ENCODE data around the gene SMARCC2.
A peak's percentile ranks its signal among the peaks of the same experiment; 100 is the strongest.
"Not testable (repeated sequence)": the region's sequence is repeated elsewhere in the genome, so short reads cannot be mapped to it uniquely, and the experiment has no call there.

Gene SMARCC2

DNA sequence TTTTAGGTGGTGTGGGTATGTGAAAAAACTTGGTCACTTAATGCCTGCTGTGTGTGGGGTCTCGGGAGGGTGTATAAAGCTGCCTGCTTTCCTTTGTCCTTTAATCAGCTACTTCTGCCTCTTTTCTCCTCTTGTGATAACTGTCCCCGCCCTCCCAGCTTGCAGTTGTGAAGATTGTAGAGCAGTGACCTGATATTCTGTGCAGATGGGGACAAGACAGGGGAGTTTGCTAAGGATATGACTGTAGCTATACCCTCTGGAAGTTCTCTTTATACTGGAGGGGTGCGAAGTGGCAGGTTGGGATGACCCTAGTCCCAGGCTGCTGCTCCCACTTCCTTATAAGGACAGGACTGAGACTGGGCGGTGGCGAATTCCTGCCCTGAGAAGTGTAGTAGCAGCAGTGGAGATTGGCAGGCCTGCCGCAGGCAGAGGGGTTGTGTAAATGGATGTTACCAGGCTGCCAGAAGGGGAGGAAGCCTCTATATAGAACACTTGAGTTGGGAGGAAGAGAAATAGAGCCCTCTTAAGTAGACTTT lies 30.3 kb downstream of the SMARCC2 start:
- TF ChIP-seq, protein P1, sequence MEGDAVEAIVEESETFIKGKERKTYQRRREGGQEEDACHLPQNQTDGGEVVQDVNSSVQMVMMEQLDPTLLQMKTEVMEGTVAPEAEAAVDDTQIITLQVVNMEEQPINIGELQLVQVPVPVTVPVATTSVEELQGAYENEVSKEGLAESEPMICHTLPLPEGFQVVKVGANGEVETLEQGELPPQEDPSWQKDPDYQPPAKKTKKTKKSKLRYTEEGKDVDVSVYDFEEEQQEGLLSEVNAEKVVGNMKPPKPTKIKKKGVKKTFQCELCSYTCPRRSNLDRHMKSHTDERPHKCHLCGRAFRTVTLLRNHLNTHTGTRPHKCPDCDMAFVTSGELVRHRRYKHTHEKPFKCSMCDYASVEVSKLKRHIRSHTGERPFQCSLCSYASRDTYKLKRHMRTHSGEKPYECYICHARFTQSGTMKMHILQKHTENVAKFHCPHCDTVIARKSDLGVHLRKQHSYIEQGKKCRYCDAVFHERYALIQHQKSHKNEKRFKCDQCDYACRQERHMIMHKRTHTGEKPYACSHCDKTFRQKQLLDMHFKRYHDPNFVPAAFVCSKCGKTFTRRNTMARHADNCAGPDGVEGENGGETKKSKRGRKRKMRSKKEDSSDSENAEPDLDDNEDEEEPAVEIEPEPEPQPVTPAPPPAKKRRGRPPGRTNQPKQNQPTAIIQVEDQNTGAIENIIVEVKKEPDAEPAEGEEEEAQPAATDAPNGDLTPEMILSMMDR (IDR thresholded peaks at IDR 0.05; ENCODE audit: insufficient read depth, low read length, missing control alignments): no peak
- CTCF ChIA-PET: interaction anchor here (0.9 to 4.2 kb wide), 5 partner anchors 25 to 40 kb away, joined by 4 to 35 read pairs (median 6); partner anchors contain the start of genes ESYT1, SMARCC2 and ZC3H10

DNA sequence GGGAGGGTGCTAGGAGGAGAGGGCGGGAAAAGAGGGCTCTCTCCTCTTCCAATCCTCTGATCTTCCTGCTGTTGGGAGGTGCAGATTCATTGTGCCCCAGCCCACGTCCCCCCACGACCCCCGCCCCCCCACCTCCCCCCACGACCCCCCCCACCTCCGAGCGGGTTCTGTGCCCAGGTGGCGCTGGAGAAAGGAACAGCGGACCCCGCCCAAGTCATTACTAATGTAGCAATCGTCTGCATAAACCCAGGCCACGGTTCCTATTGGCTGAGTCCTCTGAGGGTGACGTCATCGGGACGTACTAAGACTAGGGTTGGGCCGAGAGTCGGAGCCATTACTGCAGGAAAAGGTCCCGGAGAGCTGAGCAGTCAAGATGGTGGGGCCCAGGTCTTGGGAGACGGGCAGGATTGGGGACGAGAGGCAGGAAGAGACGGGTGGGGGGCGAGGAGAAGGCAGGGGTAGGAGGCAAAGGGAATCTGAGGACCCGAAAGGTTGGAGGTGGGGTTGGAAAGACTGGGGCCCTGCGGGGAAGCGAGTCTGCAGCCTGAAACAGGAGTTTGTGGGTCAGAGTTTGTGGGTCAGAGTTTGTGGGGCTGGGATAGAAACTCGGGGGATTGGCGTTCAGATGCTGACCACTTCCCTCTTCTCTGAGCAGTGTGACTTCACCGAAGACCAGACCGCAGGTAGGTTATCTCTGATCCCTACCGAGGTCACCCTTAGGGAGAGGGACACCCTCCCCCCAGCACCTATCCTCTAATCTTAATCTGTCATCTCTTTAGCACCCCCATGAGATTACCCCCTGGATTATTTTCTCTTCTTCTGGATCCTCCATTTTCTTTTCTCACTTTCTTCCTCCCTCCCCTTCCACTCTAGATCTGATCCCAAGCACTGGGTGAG lies 31.0 kb downstream of the SMARCC2 start, which contains the start of gene MYL6:
Gene MYL6, plus strand, starts transcription at position 331 of the 897 bp plus-strand sequence. Its CDS starts 43 bp downstream, at position 374.
- POLR2A ChIA-PET: interaction anchor here (0.8 to 2.8 kb wide), 11 partner anchors 30 to 111 kb away, joined by 3 to 23 read pairs (median 5); partner anchors contain the start of genes ESYT1, RNF41, RPL41 and SMARCC2
- peak; percentile 86 for DNase-seq (ENCODE audit: low read depth, low spot score)
- TF ChIP-seq, protein P1 (IDR thresholded peaks at IDR 0.05; ENCODE audit: insufficient read depth, low read length, missing control alignments): no peak
- H3K4me3 ChIP-seq (ENCODE audit: low read depth, low read length): peak within 1 kb of the TSS; percentile 99
- CTCF ChIA-PET: interaction anchor here (0.9 to 4.2 kb wide), 4 partner anchors 25 to 39 kb away, joined by 4 to 35 read pairs (median 14); partner anchors contain the start of genes ESYT1, SMARCC2 and ZC3H10

More for the DNA sequence above, 30.3 kb downstream of the SMARCC2 start:
- POLR2A ChIA-PET: interaction anchor here (0.9 to 2.8 kb wide), 9 partner anchors 29 to 112 kb away, joined by 4 to 23 read pairs (median 5); partner anchors contain the start of genes ESYT1, RNF41, RPL41 and SMARCC2
- peak; percentile 28 for DNase-seq (ENCODE audit: low read depth, low spot score)
- peak overlapping the region; percentile 99 for H3K4me3 ChIP-seq (ENCODE audit: low read depth, low read length)

DNA sequence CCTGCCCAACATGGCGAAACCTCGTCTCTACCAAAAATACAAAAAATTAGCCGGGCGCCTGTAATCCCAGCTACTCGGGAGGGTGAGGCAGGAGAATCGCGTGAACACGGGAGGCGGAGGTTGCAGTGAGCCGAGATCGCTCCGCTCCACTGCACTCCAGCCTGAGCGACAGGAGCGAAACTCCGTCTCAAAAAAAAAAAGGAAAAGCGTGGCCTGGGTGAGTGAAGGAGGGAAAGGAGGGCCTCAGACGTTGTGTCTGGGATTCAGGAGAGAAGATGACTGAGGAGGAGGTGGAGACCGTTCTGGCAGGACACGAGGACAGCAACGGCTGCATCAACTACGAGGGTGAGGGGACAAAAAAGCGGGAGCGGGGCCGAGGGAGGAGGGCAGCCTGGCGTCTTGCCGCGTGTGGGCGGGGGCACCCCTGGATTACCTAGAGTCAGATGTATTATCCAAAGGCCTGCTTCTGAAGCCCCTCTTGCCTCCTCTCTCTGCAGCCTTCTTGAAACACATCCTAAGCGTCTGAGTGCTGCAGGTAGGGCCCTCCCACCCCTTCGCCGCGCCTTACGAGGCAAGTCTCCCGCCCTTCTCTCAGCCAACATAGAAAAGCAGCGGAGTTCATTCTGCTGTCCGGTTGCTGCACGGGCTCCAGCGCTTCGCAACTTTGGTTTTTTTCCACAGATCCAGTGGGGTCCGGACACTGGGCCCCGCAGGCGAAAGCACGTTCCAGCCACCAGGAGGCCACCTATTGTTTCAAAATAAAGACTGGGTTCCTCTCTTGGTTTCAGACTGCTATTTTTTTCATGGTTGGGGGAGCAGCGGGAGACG lies 31.9 kb downstream of the SMARCC2 start:
- H3K4me3 ChIP-seq (ENCODE audit: low read depth, low read length): peak overlapping the region; percentile 99
- peak; percentile 34 for DNase-seq (ENCODE audit: low read depth, low spot score)
- TF ChIP-seq, protein P1 (IDR thresholded peaks at IDR 0.05; ENCODE audit: insufficient read depth, low read length, missing control alignments): peak; percentile 75
- ChIA-PET CTCF (interaction anchor here (1.0 to 4.2 kb wide), 3 partner anchors 31 to 39 kb away, joined by 7 to 35 read pairs (median 10); partner anchors contain the start of gene ZC3H10), POLR2A (interaction anchor here (0.8 to 2.8 kb wide), 10 partner anchors 29 to 161 kb away, joined by 3 to 23 read pairs (median 5); partner anchors contain the start of genes ESYT1, RNF41, RPL41 and SMARCC2)

DNA sequence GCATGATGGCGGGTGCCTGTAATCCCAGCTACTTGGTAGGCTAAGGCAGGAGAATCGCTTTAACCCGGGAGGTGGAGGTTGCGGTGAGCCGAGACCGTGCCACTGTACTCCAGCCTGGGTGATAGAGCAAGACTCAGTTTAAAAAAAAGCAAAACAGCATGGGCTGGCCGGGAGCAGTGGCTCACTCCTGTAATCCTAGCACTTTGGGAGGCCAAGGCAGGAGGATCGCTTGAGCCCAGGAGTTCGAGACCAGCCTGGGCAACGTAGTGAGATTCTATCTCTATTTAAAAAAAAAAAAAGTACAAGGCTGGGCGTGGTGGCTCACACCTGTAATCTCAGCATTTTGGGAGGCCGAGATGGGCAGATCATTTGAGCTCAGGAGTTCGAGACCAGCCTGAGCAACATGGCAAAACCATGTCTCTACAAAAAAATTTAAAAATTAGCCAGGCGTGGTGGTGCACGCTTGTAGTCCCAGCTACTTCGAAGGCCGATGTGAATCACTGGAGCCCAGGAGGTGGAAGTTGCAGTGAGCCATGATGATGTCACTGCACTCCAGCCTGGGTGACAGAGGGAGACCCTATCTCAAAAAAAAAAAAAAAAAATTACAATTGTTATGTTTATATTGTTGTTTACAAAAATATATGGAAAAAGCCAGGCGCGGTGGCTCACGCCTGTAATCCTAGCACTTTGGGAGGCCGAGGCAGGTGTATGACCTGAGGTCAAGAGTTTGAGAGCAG lies 32.7 kb downstream of the SMARCC2 start:
- not testable (repeated sequence) for DNase-seq (ENCODE audit: low read depth, low spot score)
- H3K4me3 ChIP-seq (ENCODE audit: low read depth, low read length): peak overlapping the region; percentile 99
- ChIA-PET POLR2A (interaction anchor here (0.9 to 1.2 kb wide), 2 partner anchors 40 to 161 kb away, joined by 3 to 4 read pairs; no protein-coding TSS in a partner anchor), CTCF (interaction anchor here (1.0 to 2.3 kb wide), 4 partner anchors 14 to 37 kb away, joined by 3 to 12 read pairs (median 8); partner anchors contain the start of gene SMARCC2)

DNA sequence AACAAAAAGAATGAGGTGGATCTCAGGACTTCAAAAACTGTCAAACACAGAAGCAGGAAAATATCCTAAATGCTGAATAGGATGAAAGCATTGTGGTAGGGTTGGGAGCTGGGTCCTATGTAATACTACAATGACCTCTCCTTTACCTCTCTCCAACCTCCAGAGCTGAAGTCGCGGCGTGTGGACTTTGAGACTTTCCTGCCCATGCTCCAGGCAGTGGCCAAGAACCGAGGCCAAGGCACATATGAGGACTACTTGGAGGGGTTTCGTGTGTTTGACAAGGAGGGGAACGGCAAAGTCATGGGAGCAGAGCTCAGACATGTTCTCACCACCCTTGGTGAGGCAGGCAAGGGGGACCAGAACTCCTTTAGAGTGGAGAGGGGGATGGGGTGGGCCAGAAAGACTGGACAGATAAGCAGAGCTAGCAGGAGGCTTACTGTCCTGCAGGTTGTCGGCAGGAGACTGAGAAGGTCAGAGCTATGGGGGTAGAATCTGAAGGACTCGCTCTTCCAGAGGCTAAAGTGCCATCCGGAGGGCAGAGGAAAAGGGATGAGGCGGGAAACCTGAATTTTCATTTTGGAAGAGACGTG lies 33.9 kb downstream of the SMARCC2 start:
- ChIA-PET CTCF (interaction anchor here (1.1 to 2.3 kb wide), 7 partner anchors 12 to 37 kb away, joined by 3 to 12 read pairs (median 3); partner anchors contain the start of genes SMARCC2 and ZC3H10), POLR2A (no interaction called here)
- no peak overlapping the region for H3K4me3 ChIP-seq (ENCODE audit: low read depth, low read length)
- DNase-seq (ENCODE audit: low read depth, low spot score): no peak
- TF ChIP-seq, protein P1 (IDR thresholded peaks at IDR 0.05; ENCODE audit: insufficient read depth, low read length, missing control alignments): no peak
